Transverse colon (tissue), 4 donors: Measurements from ENCODE around the gene MACO1. TPM values are rescaled to one million over a fixed set of nuclear protein-coding genes. Genes with fewer than 3 reads are reported as not detected.
"Not testable (repeated sequence)": the region's sequence is repeated elsewhere in the genome, so short reads cannot be mapped to it uniquely, and the experiment has no call there.

Source experiments
- DNase-seq: peaks from one replicate; pipeline ENCODE4 v3.0.0-alpha.2; 2019
- H3K27ac ChIP-seq, 4 donors: fragments of 200-600 bp; sonication (generic); 2 replicates each; pipeline ENCODE4 v1.5.1; 2016 to 2018; ENCODE audit warnings: inconsistent platforms in 4 of 4
- H3K27me3 ChIP-seq: fragments of 200-600 bp; sonication (generic); 2 replicates; pipeline ENCODE4 v1.5.1; 2017; ENCODE audit warnings: inconsistent platforms
- H3K36me3 ChIP-seq, 4 donors: fragments of 200-600 bp; sonication (generic); 2 replicates each; pipeline ENCODE4 v1.5.1; 2017 to 2019; ENCODE audit warnings: inconsistent platforms in 4 of 4
- H3K4me1 ChIP-seq, 4 donors: fragments of 200-600 bp; sonication (generic); 2 replicates each; pipeline ENCODE4 v1.5.1; 2017 to 2020; ENCODE audit warnings: inconsistent platforms in 4 of 4
- H3K4me3 ChIP-seq, 4 donors: fragments of 200-600 bp; sonication (generic); 1 replicate in 1 of 4; 2 replicates in 3 of 4; pipeline versions ENCODE4 v1.5.1 to v1.6.1; 2017 to 2019; ENCODE audit warnings: inconsistent platforms in 4 of 4
- H3K9me3 ChIP-seq, 2 donors: fragments of 200-600 bp; sonication (generic); 2 replicates each; pipeline ENCODE4 v1.5.1; 2017 to 2019; ENCODE audit warnings: inconsistent platforms in 2 of 2
- CTCF ChIP-seq, 5 experiments: fragments of 200-600 bp in 3 of 5; fragments of 450-650 bp in 2 of 5; sonication (generic) in 3 of 5; IDR thresholded peaks; 1 replicate in 2 of 5; 2 replicates in 3 of 5; pipeline ENCODE4 v1.5.1; 2016 to 2017; ENCODE audit warnings: antibody characterized with exemption in 5 of 5, inconsistent platforms in 3 of 5, mild to moderate bottlenecking in 2 of 5, moderate library complexity in 1 of 5
- EP300 ChIP-seq: sonication (generic); formaldehyde crosslinking; IDR thresholded peaks from one replicate; pipeline ENCODE4 v1.6.1; 2017; ENCODE audit warnings: antibody characterized with exemption, low read depth
- POLR2A ChIP-seq: fragments of 450-650 bp; IDR thresholded peaks from one replicate; pipeline ENCODE4 v1.6.1; 2016; ENCODE audit warnings: antibody characterized with exemption, mild to moderate bottlenecking, moderate library complexity
- POLR2AphosphoS5 ChIP-seq, 3 donors: sonication (generic); formaldehyde crosslinking; IDR thresholded peaks; one replicate each; pipeline ENCODE4 v1.6.1; 2016; ENCODE audit warnings: antibody characterized with exemption in 3 of 3
- WGBS, 2 donors: methylation state at CpG; one replicate each; pipeline ENCODE4 v1.1.5; 2018; ENCODE audit warnings: low coverage in 1 of 2; 5-methylcytosine and 5-hydroxymethylcytosine counted together
- in situ Hi-C, 4 donors: fragments of 200-750 bp; cut with MboI; loops; one replicate each; pipeline versions ENCODE4 v1.15.0 to v1.15.1; 2017; ENCODE audit warnings: low sequenced_read_pairs in 3 of 4, low pct_ligation_motif_present in 1 of 4, low pct_unique_long_range_greater_than_20kb in 1 of 4
- intact Hi-C: fragments of 100-400 bp; cut with DNase I; formaldehyde crosslinking; loops from one replicate; pipeline ENCODE4 v1.15.1; 2023; ENCODE audit warnings: low total_unique reads
- total RNA-seq, 4 donors: library from RNA; depleted of rRNA; stranded (reverse); fragments of >200 nt; gene quantifications; one replicate each; pipeline ENCODE4 v1.1.0, GENCODE V29; 2016

The MACO1 gene
- total RNA-seq, 4 donors from 2014 or later, result 11.3 to 24.9 (median 19.0) TPM

- H3K4me3 ChIP-seq, result no peak overlapping the region
- DNase-seq, result no peak
- TF ChIP-seq EP300 (no peak), POLR2AphosphoS5 (IDR thresholded peaks at IDR 0.05) (no peak), POLR2A (no peak), CTCF (IDR thresholded peaks at IDR 0.05) (no peak)
- intact Hi-C loops (no loop called here), in situ Hi-C loops (no loop called here)
- H3K36me3 ChIP-seq, result no peaks in the 10 kb centered on the region
- H3K27me3 ChIP-seq, result no peaks in the 10 kb centered on the region
- H3K9me3 ChIP-seq, result no peaks in the 10 kb centered on the region
- WGBS, 2 donors, result 94% methylated on average over 6 of the region's 6 CpGs
- H3K4me1 ChIP-seq, result peaks cover 11 to 30% (median 16%) of the 10 kb centered on the region in 4 donors
- no peak overlapping the region for H3K27ac ChIP-seq
These were observed 8.6 kb downstream of the MACO1 start for GRCh38 chr1:25439287-25439686.

GRCh38 chr1:25442178-25442577, 11.5 kb downstream of the MACO1 start:
- H3K9me3 ChIP-seq, result no peaks in the 10 kb centered on the region
- 57 to 76% methylated on average over 1 of the region's 1 CpG for WGBS, 2 donors

GRCh38 chr1:25443030-25443699, 12.5 kb downstream of the MACO1 start:
- Histone ChIP-seq H3K36me3 (peaks cover 0 to under 1% (median 0%) of the 10 kb centered on the region in 4 donors), H3K27me3 (no peaks in the 10 kb centered on the region), H3K4me1 (peaks cover 0 to 3% (median 0%) of the 10 kb centered on the region in 4 donors), H3K9me3 (no peaks in the 10 kb centered on the region), H3K27ac (no peak overlapping the region), H3K4me3 (no peak overlapping the region)
- no peak for TF ChIP-seq EP300
- TF ChIP-seq CTCF (IDR thresholded peaks at IDR 0.05), result no peak
- TF ChIP-seq POLR2A, result no peak
- TF ChIP-seq POLR2AphosphoS5 (IDR thresholded peaks at IDR 0.05), result no peak
- in situ Hi-C loops, result no loop called here
- intact Hi-C loops, result no loop called here
- 88 to 89% methylated on average over 4 of the region's 4 CpGs for WGBS, 2 donors
- DNase-seq, result no peak

More at GRCh38 chr1:25442178-25442577, 11.5 kb downstream of the MACO1 start:
- in situ Hi-C loops (no loop called here), intact Hi-C loops (no loop called here)
- Histone ChIP-seq H3K4me1 (peaks cover 0 to 3% (median 0%) of the 10 kb centered on the region in 4 donors), H3K27me3 (no peaks in the 10 kb centered on the region), H3K36me3 (no peaks in the 10 kb centered on the region), H3K27ac (no peak overlapping the region), H3K4me3 (no peak overlapping the region)
- DNase-seq, result no peak
- TF ChIP-seq EP300 (no peak), POLR2AphosphoS5 (IDR thresholded peaks at IDR 0.05) (no peak), POLR2A (no peak), CTCF (IDR thresholded peaks at IDR 0.05) (no peak)

DNA sequence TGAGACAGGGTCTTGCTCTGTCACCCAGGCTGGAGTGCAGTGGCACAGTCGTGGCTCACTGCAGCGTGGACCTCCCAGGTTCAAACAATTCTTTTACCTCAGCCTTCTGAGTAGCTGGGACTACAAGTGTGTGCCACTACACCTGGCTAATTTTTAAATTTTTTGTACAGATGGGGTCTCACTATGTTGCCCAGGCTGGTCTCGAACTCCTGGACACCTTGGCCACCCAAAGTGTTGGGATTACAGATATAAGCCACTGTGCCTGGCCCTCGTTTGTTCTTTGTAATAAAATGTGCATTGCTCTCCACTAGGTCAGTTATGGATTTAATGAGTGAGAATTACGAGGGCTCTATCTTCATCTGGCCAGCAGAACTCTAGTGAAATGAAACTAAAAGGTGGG, 13.9 kb downstream of the MACO1 start:
- H3K4me3 ChIP-seq, DNase-seq, H3K9me3 ChIP-seq, intact Hi-C loops, H3K27me3 ChIP-seq, H3K27ac ChIP-seq, in situ Hi-C loops, H3K4me1 ChIP-seq: not testable (repeated sequence)
- WGBS, 2 donors, result 84 to 100% methylated on average over 3 to 5 of the region's 5 CpGs
- peaks cover 0 to 10% (median 0%) of the 10 kb centered on the region in 4 donors for H3K36me3 ChIP-seq
